ENCODE data around the gene WFS1.
A peak's percentile ranks its signal among the peaks of the same experiment; 100 is the strongest.

WFS1 gene, protein sequence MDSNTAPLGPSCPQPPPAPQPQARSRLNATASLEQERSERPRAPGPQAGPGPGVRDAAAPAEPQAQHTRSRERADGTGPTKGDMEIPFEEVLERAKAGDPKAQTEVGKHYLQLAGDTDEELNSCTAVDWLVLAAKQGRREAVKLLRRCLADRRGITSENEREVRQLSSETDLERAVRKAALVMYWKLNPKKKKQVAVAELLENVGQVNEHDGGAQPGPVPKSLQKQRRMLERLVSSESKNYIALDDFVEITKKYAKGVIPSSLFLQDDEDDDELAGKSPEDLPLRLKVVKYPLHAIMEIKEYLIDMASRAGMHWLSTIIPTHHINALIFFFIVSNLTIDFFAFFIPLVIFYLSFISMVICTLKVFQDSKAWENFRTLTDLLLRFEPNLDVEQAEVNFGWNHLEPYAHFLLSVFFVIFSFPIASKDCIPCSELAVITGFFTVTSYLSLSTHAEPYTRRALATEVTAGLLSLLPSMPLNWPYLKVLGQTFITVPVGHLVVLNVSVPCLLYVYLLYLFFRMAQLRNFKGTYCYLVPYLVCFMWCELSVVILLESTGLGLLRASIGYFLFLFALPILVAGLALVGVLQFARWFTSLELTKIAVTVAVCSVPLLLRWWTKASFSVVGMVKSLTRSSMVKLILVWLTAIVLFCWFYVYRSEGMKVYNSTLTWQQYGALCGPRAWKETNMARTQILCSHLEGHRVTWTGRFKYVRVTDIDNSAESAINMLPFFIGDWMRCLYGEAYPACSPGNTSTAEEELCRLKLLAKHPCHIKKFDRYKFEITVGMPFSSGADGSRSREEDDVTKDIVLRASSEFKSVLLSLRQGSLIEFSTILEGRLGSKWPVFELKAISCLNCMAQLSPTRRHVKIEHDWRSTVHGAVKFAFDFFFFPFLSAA

DNA sequence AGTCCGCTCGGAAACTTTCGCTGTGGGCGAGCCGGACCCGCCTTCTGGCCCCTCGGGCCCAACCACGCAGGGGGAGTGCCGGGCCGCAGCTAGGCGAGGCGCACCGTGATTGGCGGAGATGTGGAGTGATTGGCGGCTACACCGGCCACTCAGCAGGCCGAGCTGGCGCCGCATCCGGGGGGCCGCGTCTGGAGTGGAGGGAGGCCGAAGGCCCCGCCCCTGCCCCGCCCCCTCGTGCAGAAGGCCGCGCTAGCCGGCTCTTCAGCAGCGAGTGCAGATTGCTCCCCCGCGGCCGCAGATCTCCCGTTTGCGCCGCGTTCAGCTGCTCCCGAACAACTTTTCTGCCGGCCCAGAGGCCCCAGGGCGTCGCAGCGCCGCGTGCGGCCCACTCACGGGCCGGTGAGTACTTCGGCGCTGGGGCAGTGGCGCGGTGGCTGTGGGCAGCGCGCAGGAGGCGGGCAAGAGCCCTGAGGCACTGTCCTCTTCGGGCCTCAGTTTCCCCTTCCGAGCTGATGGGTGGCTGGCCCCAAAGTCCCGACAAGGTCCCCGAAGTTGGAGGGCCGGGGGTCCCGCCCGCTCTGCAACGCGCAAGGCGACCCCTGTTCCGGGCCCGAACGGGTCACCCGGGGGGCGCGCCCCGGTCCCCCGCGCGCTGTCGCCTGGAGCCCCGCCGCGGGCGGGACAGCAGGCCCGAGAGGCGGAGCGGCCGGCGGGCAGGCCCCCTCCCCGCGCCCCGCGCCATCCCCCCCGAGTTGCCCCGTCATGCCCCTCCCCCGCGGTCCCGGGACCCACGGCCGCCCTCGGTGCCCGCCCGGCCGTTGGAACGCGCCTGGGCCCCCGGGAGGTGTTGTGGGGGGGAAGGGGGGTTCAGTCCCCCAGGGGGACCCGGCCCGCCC lies at the start of gene WFS1:
TSS of gene WFS1 (plus strand) at position 235 of the 896 bp plus-strand sequence. CDS start 7,606 bp downstream, outside the sequence.
- H3K4me1 ChIP-seq (ENCODE audit: insufficient read depth, low read length, poor library complexity, severe bottlenecking) = peaks cover 30% of the 10 kb centered on the region
- no peaks in the 10 kb centered on the region for H3F3A ChIP-seq (ENCODE audit: low read depth)
- peak within 1 kb of the TSS; percentile 88 for H3K4me2 ChIP-seq (ENCODE audit: low read depth, low read length, poor library complexity, severe bottlenecking)
- no peak for TF ChIP-seq EZH2phosphoT487 (IDR thresholded peaks at IDR 0.05; ENCODE audit: borderline replicate concordance)
- TF ChIP-seq, protein P1, sequence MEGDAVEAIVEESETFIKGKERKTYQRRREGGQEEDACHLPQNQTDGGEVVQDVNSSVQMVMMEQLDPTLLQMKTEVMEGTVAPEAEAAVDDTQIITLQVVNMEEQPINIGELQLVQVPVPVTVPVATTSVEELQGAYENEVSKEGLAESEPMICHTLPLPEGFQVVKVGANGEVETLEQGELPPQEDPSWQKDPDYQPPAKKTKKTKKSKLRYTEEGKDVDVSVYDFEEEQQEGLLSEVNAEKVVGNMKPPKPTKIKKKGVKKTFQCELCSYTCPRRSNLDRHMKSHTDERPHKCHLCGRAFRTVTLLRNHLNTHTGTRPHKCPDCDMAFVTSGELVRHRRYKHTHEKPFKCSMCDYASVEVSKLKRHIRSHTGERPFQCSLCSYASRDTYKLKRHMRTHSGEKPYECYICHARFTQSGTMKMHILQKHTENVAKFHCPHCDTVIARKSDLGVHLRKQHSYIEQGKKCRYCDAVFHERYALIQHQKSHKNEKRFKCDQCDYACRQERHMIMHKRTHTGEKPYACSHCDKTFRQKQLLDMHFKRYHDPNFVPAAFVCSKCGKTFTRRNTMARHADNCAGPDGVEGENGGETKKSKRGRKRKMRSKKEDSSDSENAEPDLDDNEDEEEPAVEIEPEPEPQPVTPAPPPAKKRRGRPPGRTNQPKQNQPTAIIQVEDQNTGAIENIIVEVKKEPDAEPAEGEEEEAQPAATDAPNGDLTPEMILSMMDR (conservative IDR thresholded peaks at IDR 0.05; ENCODE audit: low read length) = no peak
- H3K27me3 ChIP-seq (ENCODE audit: insufficient read depth, low read length, poor library complexity, severe bottlenecking) = peaks cover 7% of the 10 kb centered on the region
- no peaks in the 10 kb centered on the region for H3K9me2 ChIP-seq (replicated peaks; ENCODE audit: low read depth, low read length)
- H2AFZ ChIP-seq (ENCODE audit: low read length) = peak within 1 kb of the TSS; percentile 89
- H3K9ac ChIP-seq (ENCODE audit: low read depth, low read length, poor library complexity, severe bottlenecking) = peak within 1 kb of the TSS; percentile 65
- no peaks in the 10 kb centered on the region for H3K9me3 ChIP-seq (ENCODE audit: insufficient read depth, low read depth, low read length)
- H3K36me3 ChIP-seq (ENCODE audit: insufficient read depth, low read length) = no peaks in the 10 kb centered on the region
- no peaks in the 10 kb centered on the region for H3K79me2 ChIP-seq (ENCODE audit: insufficient read depth, low read length)
- peak within 1 kb of the TSS; percentile 84 for H3K4me3 ChIP-seq (ENCODE audit: low read length, poor library complexity, severe bottlenecking)
- H4K20me1 ChIP-seq (ENCODE audit: insufficient read depth, low read length, poor library complexity, severe bottlenecking) = peaks cover 7% of the 10 kb centered on the region

DNA sequence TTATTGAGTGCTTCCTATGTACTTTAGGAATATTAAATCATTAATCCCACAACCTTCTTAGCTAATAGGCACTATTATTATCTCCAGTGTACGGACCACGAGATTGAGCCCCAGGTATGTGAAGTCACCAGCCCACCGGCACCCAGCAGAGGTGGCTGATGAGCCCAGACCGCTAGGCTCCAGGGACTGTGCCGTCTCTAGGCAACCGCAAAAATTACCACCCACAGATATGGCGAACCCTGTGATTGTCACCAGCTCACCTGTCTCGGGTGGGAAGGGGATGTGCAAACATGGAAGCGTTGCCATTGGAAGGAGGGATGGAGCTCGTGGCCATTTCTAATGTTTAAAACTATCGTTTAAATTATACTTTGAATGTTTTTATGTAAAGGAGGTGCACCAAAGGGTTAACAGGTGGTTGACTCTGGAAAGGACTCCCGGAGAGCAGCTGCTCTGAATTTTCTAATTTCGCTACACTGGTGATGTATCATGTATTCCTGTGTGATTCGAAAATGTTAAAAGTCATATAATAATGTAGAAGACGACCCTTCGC lies 48.3 kb upstream of the WFS1 start:
- Histone ChIP-seq H3K79me2 (ENCODE audit: insufficient read depth, low read length) (no peaks in the 10 kb centered on the region), H3K4me2 (ENCODE audit: low read depth, low read length, poor library complexity, severe bottlenecking) (no peak overlapping the region), H3F3A (ENCODE audit: low read depth) (no peaks in the 10 kb centered on the region), H3K9ac (ENCODE audit: low read depth, low read length, poor library complexity, severe bottlenecking) (no peak overlapping the region), H3K4me3 (ENCODE audit: low read length, poor library complexity, severe bottlenecking) (no peak overlapping the region), H3K9me2 (replicated peaks; ENCODE audit: low read depth, low read length) (no peaks in the 10 kb centered on the region), H4K20me1 (ENCODE audit: insufficient read depth, low read length, poor library complexity, severe bottlenecking) (no peaks in the 10 kb centered on the region), H3K27me3 (ENCODE audit: insufficient read depth, low read length, poor library complexity, severe bottlenecking) (no peaks in the 10 kb centered on the region), H3K9me3 (ENCODE audit: insufficient read depth, low read depth, low read length) (no peaks in the 10 kb centered on the region), H3K36me3 (ENCODE audit: insufficient read depth, low read length) (no peaks in the 10 kb centered on the region), H3K4me1 (ENCODE audit: insufficient read depth, low read length, poor library complexity, severe bottlenecking) (no peaks in the 10 kb centered on the region), H2AFZ (ENCODE audit: low read length) (no peak overlapping the region)
- TF ChIP-seq, protein P1 (conservative IDR thresholded peaks at IDR 0.05; ENCODE audit: low read length) = no peak
- no peak for TF ChIP-seq EZH2phosphoT487 (IDR thresholded peaks at IDR 0.05; ENCODE audit: borderline replicate concordance)

All from Loucy (cell line).